T-helper 2 cell (primary cell): ENCODE measurements around the gene RIF1.

Source experiments
- DNase-seq, 5 experiments: peaks; one replicate each; pipeline versions ENCODE4 v3.0.0 to v3.0.0-alpha.2; 2012 to 2022

RIF1 gene

DNA sequence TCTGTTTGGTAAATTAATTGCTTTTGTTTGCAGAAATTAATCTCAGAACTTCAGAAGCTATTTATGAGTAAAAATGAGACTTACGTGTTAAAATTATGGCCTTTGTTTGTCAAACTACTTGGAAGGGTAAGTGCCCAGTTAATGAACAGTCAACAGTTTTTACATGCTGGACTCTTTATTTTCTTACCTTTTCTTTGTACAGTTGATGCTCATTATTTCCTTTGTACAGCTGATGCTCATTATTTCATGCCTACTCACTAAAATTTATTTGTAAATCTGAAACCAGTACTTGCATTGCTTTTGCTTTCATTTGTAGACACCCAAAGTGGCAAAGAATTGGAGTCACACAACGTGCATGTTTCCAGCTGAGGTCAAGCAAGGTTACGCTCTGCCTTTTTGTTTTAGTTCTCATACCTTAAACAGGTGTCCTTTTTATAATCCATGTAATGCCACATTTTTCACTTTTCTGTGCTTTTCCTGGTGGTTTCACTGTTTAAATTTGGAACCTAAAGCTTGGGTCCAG lies 13.3 kb downstream of the RIF1 start:
- peak in 1 of 5 experiments; percentile 48 for DNase-seq

DNA sequence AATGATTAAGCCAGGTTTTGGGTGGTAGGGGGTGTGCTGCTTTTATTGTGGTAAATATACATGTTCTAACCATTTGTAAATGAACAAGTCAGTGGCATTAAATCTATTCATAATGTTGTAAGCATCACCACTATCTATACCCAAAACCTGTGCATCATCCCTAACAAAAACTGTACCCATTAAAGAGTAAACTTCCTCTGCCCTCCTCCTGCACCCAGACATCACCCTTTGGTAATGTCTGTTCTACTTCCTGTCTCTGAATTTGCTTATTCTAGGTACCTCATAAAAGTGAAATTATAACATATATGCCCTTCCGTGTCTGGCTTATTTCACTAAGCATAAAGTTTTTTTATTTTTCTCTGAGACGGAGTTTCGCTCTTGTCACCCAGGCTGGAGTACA lies 14.1 kb downstream of the RIF1 start:
- peak in 2 of 5 experiments; percentile 50 to 53 for DNase-seq

DNA sequence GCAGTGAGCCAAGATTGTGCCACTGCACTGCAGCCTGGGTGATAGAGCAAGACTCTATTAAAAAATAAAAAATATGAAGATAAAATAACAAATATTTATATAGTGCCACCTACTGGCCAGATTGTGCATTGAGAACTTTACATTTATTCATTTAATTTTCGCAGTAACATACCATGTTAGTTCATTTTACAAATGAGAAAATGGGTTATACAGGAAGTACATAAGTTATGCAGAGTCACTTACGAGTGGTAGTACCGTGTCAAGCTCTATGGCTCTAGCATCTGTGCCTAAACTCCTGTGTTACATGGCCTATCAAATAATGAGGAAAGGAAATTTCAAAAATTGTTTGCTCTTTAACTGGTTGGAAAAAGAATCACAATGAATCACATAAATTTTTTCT lies 27.9 kb downstream of the RIF1 start:
- peak in 1 of 5 experiments; percentile 50 for DNase-seq

DNA sequence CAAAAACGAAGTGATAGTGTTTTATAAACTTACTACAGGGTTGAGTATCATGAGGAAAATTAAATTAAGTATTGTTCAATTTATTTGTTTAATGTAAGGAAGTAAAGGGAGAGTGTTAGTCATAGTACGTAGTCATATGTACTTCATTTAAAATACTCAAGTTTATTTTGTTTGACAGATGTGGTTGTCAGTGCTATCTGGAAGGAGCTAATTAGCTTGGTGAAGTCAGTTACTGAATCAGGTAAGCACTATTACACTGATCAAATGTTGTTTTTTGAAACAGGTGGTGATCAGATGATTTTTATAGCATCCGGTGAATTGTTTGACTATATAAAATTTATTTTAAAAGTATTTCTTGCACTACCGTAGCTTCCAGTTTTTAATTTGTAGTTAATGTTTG lies 28.8 kb downstream of the RIF1 start:
- DNase-seq = no peak

DNA sequence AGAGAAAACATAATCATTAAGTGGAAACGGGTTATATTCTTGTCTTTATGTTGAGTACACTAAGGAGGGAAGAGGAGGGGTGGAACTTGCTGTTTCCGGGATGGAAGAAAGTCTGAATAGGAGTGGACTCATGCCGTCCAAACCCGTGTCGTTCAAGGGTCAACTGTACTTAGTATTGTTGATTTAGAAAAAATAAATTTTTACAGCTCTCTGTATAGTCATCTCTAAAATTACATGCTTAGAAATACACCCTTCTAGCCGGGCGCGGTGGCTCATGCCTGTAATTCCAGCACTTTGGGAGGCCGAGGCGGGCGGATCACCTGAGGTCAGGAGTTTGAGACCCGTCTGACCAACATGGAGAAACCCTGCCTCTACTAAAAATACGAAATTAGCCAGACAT lies 29.4 kb downstream of the RIF1 start:
- DNase-seq = no peak

DNA sequence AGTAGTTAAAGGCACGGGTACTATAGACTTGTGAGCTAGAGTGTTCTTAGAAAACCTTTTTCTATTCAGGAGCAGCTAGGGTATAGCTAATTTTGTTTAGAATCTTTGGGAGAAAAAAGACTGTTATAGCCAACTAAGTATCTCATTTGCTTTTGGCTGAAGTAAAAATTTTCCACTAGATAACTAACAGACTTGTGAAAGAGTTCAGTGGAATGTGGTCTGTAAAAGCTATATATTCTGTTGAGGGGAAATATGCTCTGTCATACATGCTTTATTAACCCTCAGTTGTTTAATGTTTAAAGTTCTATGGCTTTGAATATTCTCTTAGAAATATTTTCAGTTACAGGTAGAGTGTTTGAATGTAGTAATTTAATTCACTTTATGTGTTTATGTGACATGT lies 49.7 kb downstream of the RIF1 start:
- DNase-seq = no peak

DNA sequence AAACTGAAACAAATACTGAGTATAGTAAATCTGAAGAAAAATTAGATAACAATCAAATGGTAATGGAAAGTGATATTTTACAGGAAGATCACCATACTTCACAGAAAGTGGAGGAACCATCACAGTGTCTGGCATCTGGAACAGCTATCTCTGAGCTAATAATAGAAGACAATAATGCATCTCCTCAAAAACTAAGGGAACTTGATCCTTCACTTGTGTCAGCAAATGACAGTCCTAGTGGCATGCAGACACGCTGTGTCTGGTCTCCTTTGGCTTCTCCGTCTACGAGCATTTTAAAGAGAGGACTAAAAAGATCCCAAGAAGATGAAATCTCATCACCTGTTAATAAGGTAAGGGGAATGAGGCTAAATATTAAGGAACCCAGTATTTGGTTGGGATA lies 56.1 kb downstream of the RIF1 start:
- DNase-seq = no peak

DNA sequence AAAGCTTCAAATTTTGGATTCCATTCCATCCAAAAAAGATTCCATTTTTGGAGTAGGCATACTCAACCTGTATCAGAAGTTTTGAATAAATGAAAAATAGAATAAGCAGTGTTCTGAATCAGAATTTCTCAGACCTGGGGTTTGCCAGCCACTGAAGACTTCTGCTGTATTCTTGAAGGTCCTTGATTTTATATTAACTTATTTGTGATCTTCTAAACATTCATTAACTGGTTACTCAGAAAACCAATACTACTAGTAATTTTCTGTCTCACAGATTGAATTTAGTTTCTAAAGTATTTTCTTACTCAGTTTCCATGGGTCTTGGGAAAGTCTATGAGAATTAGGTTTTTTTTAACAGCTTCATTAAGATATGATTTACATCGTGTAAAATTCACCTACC lies 60.9 kb downstream of the RIF1 start:
- no peak for DNase-seq

DNA sequence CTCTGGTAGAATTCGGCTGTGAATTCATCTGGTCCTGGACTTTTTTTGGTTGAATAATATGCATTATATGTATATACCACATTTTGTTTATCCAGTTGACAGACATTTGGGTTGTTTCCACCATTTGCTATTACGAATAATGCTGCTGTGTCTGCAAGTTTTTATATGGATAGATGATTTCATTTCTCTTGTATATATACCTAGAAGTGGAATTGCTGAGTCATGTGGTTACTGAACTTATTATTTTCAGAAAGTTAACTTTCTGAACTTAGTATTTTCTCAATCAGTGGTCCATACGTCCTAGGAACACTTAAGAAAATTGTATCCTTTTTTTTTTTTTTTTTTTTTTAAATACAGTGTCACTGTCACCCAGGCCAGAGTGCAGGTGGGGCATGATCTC lies 63.3 kb downstream of the RIF1 start:
- DNase-seq = no peak

DNA sequence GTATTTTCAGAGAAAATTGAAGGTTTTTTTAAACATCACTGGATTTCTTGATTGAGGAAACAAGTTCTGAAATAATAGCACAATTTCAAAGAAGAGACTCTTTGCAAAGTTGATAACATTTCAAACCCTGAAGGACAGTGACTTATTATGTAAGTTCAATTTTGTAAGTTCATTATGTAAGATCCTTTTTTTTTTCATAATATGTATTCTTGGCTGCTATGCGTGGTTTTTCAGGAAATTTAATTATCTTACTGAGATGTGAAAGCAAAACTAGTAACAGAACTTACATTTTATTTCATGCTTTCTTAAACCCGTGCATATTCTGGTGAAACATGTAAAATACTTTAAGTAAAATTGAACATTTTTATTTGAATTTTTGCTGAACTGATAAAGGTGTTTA lies 65.4 kb downstream of the RIF1 start:
- DNase-seq = no peak

DNA sequence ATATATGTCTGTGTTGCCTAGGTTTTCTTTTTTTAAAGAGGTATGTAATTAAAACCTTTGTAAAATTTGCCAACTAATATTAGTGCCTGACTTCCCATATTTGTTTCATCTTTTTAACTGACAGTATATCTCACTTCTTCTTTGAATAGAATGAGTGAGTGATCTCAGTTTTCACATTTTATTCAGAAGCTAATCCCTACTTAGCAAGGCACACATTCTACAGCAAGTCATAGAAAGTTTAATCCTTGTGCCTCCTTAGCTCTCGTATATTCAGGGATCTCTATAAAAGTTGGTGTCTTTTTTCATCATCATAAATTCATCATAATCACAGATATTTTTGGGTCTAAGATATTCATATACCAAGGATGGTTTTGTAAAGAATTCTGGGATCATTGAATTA lies 66.6 kb downstream of the RIF1 start:
- no peak for DNase-seq

DNA sequence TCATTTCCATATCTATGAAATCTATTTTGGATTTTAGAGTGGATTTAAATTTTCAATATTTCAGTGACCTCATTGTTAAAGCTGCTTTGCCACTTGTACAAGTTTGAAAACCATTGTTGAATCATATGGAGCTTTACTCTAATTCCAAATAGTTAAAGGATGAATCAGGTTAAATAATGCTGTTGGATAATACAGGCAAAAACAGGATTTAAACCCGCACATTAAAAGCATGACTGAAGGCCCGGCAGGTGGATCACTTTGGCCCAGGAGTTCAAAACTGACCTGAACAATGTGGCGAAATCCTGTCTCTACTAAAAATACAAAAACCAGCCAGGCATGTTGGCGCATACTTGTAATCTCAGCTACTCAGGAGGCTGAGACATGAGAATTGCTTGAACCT lies 68.3 kb downstream of the RIF1 start:
- DNase-seq = no peak

DNA sequence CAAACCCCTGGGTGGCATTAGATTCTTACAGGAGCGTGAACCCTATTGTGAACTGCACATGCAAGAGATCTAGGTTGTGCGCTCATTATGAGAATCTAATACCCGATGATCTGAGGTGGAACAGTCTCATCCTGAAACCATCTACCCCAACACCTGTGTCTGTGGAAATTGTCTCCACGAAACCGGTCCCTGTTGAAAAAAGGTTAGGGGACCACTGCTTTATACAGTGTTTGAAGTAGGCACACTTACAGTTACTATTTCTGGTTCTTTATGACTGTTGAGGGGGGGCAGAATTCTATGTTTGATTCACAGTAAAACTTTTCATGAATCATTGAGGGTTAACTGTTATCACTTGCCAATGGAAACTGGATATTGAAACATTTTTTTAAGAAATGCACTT lies 72.0 kb downstream of the RIF1 start:
- peak in 1 of 5 experiments; percentile 61 for DNase-seq

DNA sequence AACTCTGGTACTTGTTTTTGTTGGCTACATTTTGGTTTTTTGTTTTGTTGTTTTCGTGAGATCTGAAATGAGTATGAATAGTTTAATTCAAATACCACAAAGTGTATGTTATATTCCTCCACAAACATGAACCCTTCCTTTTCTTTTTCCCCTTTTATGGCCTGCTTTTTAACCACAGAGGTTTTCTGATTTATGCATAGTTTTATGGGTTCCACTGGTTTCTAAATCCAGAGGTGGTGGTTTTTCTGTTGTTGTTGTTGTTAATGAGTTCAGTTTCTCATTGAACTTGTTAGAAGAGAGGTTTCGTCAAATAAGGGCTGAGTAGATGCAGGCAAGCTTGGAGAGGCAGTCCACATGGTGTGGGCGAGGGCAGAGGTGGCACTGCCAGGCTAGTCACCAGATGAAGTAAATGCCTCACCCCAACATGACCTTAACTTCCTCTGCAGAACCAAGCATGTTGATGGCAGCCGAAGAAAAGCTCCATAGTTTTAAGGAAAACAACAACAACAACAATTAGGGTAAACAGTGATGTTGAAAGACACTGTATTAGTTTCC lies 72.5 kb downstream of the RIF1 start:
- DNase-seq = peak in 2 of 5 experiments; percentile 11 to 27

DNA sequence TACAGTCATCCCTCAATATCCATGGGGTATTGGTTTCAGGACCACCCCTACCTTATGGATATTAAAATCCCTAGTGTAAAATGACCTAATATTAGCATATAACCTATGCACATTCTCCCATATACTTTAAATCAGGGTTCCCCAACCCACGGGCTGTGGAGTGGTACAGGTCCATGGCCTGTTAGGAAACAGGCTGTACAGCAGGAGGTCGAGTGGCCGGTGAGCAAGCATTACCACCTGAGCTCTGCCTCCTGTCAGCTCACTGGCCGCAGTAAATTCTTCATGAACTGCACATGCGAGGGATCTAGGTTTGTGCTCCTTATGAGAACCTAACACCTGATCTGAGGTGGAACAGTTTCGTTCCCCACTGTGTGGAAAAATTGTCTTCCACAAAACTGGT lies 73.8 kb downstream of the RIF1 start:
- no peak for DNase-seq

DNA sequence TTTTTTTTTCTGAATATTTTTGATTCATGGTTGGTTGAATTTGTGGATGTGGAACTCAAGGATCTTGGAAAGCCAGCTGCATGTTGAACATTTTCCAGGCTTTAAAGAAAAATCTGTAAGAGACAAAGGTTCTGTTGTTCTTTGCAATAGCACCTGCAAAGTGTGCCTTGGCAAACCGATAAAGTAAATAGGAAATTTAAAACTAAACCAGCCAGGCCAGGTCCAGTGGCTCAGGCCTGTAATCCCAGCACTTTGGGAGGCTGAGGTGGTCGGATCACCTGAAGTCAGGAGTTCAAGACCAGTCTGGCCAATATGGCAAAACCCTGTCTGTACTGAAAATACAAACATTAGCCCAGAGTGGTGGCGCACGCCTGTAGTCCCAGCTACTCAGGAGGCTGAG lies 74.4 kb downstream of the RIF1 start:
- no peak for DNase-seq

DNA sequence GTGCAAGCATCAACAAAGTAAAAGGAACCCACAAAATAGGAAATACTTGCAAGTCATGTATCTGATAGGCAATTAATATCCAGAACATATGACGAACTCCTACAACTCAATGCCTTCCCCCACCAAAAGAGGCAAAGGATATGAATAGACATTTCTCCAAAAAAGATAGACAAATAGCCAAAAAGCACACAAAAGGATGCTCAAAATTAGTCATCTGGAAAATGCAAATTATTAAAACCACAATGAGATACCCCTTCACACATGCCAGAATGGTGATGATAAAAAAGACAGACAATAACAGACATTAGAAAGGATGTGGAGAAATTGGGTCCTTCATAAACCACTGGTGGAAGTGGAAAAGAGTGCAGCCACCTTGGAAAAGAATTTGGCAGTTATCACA lies 76.4 kb downstream of the RIF1 start:
- peak in 1 of 5 experiments; percentile 39 for DNase-seq

DNA sequence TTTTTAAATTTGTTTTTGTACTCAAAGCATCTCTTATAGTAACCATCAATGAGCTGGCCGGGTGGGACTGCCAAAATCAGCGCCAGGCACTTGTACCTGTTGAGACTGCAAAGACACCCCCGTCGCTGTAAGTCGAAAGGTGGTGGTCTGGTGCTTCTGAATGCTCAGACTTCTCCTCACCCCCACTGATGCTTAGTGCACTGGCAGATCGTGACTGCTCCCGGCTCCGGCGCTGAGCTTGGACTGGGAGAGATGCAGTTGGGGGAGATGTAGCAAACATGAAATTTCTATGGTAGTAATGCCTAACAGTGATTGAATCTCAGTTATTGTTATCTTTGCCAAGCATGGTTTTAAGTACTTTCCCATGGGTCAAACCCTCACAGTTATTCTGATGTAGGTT lies 80.6 kb downstream of the RIF1 start:
- DNase-seq = no peak

DNA sequence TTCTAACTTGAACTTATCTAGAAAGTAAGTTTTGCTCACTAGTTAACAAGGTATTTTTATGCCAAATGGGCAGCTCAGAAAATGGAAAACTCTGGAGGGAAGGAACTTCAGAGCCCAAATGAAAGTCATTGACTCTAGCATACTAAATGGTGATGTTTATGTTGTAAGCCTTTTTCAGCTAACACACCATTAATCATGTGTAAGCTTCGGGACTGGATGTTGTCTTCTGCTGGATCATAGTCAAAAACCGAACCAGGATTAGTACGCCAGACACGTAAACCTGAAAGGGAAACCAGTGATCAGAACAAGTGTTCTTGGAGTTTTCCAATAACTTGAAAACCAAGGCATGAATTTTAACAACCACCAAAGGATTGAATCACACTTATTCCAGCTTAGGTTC lies 81.8 kb downstream of the RIF1 start:
- DNase-seq = no peak

DNA sequence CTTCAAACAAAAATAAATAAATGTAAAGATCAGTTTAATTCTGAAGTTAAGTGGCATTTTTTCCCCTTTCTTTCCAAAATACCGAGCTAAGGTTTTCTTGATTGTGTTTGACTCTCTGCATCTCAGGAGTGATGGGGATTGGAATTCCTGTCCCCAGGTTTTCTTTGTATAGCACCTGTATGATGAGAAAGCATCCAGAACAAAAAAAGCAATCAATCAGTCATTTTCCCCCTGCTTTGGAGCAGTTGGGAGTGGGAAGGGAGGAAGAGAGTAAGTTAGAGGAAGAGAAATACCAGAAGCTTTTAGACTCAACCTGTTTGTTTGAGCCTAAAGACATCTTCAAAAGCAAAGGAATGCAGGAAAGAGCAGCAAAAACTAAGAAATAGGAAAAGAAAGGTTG lies 88.5 kb downstream of the RIF1 start:
- DNase-seq = no peak

DNA sequence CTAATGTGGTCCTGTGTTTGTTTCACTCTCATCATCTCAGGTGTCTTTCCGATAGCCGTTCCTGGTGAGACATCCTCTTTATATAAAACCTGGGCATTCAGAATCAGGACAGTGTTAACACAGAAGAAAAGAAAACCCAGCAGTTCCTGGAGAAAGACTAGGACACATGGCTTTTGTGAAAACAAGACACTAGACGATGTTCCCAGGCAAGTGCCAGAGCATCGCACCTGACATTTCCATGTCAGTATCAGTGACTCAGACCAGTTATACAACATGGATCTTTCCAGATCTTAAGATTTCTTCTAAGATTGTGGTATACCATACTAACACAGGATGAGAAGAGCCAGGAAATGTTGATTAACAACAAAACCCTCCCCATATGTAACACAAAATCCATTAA lies 96.5 kb downstream of the RIF1 start:
- no peak for DNase-seq

DNA sequence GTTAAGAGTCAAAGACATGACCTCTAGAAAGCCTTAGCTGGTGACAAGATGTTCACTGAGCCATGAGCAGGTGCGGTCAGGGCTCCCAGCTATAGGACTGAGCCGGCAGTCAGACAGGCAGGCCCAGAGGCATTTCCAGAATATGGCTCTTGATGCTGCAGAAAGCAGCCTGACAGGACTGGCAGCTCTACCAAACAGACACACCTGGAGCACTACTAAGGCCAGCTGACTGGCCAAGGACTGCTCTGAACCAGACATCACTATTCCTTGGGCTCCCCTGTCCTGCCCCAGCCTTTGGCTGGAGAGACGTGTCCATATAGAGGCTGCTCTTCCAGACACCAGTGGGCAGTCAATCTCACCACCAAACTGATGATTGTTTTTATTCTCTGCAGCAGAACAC lies 98.8 kb downstream of the RIF1 start:
- DNase-seq = no peak

DNA sequence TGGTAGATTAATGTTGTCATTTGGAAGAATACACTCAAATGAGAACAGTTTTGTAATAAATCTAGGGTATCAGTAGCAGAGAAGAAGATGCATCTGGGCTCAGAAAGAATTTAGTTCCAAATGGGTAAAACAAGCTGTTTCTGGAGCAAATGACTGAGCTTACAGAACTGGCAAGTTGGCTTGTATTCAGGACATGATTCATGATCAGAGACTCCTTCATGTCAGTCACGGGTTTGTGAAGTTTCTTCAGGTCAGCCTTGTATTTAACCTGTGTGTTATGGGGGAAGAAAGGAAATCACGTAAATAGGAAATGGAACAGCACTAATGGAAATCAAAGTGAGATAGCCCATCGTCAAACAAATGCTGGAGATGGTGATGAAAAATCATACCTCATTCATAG lies 109.1 kb downstream of the RIF1 start:
- no peak for DNase-seq

DNA sequence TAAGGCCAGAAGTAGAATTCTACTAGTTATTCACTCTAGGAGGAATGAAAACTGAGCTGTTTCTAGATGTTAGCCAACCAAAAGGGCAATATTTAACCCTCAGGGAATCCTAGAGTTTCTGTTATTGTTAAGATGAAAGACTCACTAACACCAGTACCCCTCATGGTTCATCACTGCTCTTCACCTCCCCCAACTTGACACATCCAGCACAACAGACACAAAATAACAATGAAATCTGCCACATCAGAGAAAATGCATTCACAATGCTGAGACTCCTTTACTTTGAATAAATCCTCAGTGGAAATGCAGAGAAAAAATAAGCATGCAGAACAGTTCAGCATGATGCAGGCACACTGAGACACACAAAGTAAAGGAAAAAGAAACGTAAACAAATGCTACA lies 111.3 kb downstream of the RIF1 start:
- DNase-seq = no peak

DNA sequence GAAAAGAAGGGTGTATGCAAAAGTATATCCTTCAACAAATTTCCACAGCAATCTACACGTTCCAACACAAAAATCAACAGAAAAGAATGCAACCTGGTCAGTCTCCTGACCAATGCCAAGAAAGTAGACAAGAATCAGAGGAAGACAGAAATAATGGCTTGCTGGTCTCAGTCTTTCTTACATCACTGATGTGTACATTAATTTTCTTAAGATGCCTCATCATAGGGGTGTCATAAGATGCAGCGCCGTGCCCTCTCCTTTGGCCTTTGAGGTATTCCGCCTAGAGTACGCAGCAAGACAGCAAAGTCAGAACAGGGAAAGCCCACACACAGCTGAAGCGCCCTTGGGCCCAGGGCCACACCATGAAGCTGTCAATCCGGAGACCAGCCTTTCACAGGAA lies 112.9 kb downstream of the RIF1 start:
- DNase-seq = no peak

DNA sequence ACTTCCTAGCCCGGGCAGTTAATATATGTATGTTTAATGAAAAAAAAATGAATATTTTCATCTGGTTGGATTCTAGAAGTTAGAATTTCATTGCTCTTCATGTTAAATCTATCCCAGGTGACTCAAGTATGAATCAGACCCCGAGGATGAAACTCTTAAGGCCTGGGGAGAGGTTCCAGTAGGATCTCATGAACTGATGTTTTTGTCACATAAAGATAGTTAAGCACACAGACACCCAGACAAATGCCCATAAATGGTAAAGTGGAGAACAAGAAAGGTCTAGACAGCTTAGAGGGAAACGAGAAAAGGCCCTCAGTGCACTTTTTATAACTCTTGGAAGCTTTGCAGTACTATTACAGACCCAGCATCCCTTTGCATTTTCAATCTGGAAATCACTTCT lies 114.1 kb downstream of the RIF1 start:
- no peak for DNase-seq
